ENCODE results near the gene RMC1.

DNA sequence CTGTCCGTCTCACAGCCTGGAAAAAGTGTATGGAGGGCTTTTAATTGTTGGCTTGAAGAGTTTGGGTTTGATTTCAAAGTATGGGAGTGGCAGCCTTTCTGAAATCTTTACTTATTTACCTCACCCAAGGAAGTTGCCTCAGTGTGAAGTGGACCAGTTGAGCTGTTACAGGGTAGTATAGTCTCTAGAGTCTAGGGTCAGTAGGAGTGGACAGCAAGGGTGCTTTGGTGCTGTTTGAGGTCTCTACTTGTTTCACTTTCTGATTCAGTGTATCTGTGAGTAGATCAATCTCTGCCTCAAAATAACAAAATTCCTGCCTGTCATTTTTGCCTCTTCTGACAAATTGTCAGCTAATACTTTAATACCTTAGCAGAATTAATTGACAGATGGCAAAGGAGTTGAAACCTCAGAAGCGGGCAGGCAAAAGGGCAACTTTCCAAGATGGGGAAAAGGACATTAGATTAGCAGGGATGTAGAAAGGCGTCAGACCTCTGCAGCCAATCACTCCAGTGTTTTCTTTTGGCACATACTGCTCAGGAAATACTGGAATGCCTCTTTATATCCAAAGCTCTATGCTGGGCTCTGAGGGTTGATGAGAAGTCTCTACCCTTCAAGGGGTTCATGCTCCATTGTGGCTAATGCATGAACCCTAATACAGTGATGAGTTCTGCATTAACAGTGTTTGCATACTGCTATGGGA is 44.3 kb upstream of the RMC1 start:
- TF ChIP-seq, protein P1, sequence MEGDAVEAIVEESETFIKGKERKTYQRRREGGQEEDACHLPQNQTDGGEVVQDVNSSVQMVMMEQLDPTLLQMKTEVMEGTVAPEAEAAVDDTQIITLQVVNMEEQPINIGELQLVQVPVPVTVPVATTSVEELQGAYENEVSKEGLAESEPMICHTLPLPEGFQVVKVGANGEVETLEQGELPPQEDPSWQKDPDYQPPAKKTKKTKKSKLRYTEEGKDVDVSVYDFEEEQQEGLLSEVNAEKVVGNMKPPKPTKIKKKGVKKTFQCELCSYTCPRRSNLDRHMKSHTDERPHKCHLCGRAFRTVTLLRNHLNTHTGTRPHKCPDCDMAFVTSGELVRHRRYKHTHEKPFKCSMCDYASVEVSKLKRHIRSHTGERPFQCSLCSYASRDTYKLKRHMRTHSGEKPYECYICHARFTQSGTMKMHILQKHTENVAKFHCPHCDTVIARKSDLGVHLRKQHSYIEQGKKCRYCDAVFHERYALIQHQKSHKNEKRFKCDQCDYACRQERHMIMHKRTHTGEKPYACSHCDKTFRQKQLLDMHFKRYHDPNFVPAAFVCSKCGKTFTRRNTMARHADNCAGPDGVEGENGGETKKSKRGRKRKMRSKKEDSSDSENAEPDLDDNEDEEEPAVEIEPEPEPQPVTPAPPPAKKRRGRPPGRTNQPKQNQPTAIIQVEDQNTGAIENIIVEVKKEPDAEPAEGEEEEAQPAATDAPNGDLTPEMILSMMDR (IDR thresholded peaks at IDR 0.05; ENCODE audit: insufficient read depth, low read length) = no peak
- no peak for TF ChIP-seq POLR2AphosphoS5 (IDR thresholded peaks at IDR 0.05; ENCODE audit: low read depth)
